Endothelial cell of umbilical vein (primary cell): Measurements from ENCODE around the gene EIF2D. TPM values are rescaled to one million over a fixed set of nuclear protein-coding genes. Genes with fewer than 3 reads are reported as not detected.
A peak's percentile ranks its signal among the peaks of the same experiment; 100 is the strongest.

Experiments used
- BruUV-seq: library from RNA; stranded (reverse); fragments of 400-500 nt; replicated peaks from 2 replicates; lab custom pipeline; 2021; lab: Mats Ljungman, UMichigan
- CTCF ChIA-PET: fragments of 300-600, 350-600 bp; sonication (Branson Sonifier 250); formaldehyde crosslinking; loops from one replicate; lab custom pipeline; 2021; ENCODE audit warnings: antibody characterized with exemption, inconsistent platforms; lab: Charles Lee
- POLR2A ChIA-PET: fragments of 300-600, 350-600 bp; sonication (Branson Sonifier 250); formaldehyde crosslinking; loops from one replicate; lab custom pipeline; 2021; ENCODE audit warnings: antibody characterized with exemption, inconsistent platforms; lab: Charles Lee
- DNase-seq: peaks from one replicate; pipeline ENCODE4 v3.0.0-alpha.2; 2011; ENCODE audit warnings: low read depth, low spot score
- FAIRE-seq: peaks from 2 replicates; lab custom pipeline; 2011; peaks lifted over from hg19 to GRCh38; lab: Jason Lieb, UNC
- H2AFZ ChIP-seq: 2 replicates; pipeline ENCODE4 v1.6.0; 2012; ENCODE audit warnings: low read depth, low read length, control low read depth, inconsistent platforms
- H3K27ac ChIP-seq: 2 replicates; pipeline ENCODE4 v1.5.1; 2011; ENCODE audit warnings: low read depth, mild to moderate bottlenecking, control low read depth, low read length, moderate library complexity; ENCODE audit not compliant: insufficient read depth
- H3K27me3 ChIP-seq, 2 experiments: 2 replicates each; pipeline versions ENCODE4 v1.6.0 to v1.6.1; 2011; ENCODE audit warnings: low read length in 2 of 2, mixed read lengths in 1 of 2; ENCODE audit not compliant: control insufficient read depth in 2 of 2, insufficient read depth in 2 of 2
- H3K36me3 ChIP-seq, 2 experiments: 2 replicates in 1 of 2; 3 replicates in 1 of 2; pipeline ENCODE4 v1.5.1; 2011; ENCODE audit warnings: low read length in 2 of 2, mild to moderate bottlenecking in 1 of 2, moderate library complexity in 1 of 2; ENCODE audit not compliant: control insufficient read depth in 2 of 2, insufficient read depth in 2 of 2; ENCODE audit errors: extremely low read depth in 1 of 2
- H3K4me1 ChIP-seq: 3 replicates; pipeline ENCODE4 v1.5.1; 2011; ENCODE audit warnings: mild to moderate bottlenecking, low read length; ENCODE audit not compliant: control insufficient read depth, insufficient read depth; ENCODE audit errors: extremely low read depth
- H3K4me2 ChIP-seq: 2 replicates; pipeline ENCODE4 v1.6.1; 2011; ENCODE audit warnings: low read length, control low read depth, mixed read lengths; ENCODE audit not compliant: insufficient read depth
- H3K4me3 ChIP-seq, 3 experiments: fragments of 200-600 bp in 1 of 3; sonication (generic), shearing (Covaris generic) in 1 of 3; replicated peaks in 1 of 3; 2 replicates each; pipeline ENCODE4 v1.5.1; 2011 to 2016; ENCODE audit warnings: control low read depth in 3 of 3, low read length in 3 of 3, mild to moderate bottlenecking in 2 of 3, inconsistent platforms in 1 of 3, low read depth in 1 of 3, moderate library complexity in 1 of 3; ENCODE audit not compliant: insufficient read depth in 1 of 3
- H3K79me2 ChIP-seq: 2 replicates; pipeline ENCODE4 v1.6.0; 2012; ENCODE audit warnings: low read length, inconsistent platforms; ENCODE audit not compliant: control insufficient read depth, insufficient read depth
- H3K9ac ChIP-seq: replicated peaks from 2 replicates; pipeline ENCODE3; 2011; ENCODE audit warnings: low read length, control low read depth; ENCODE audit not compliant: insufficient read depth; ENCODE audit errors: extremely low read depth
- H3K9me1 ChIP-seq: replicated peaks from 3 replicates; pipeline ENCODE4 v1.6.0; 2011; ENCODE audit warnings: mild to moderate bottlenecking, low read length; ENCODE audit not compliant: control insufficient read depth, insufficient read depth; ENCODE audit errors: extremely low read depth
- H3K9me3 ChIP-seq: replicated peaks from 2 replicates; pipeline ENCODE4 v1.5.1; 2012; ENCODE audit warnings: low read length, inconsistent platforms; ENCODE audit not compliant: control insufficient read depth, insufficient read depth
- H4K20me1 ChIP-seq: replicated peaks from 2 replicates; pipeline ENCODE3; 2011; ENCODE audit warnings: mild to moderate bottlenecking, low read length; ENCODE audit not compliant: control insufficient read depth, insufficient read depth; ENCODE audit errors: extremely low read depth
- EZH2 ChIP-seq: IDR thresholded peaks from 2 replicates; pipeline ENCODE4 v1.6.1; 2012; ENCODE audit warnings: borderline replicate concordance, low read depth, mild to moderate bottlenecking, moderate library complexity, low read length, inconsistent platforms; ENCODE audit not compliant: severe bottlenecking
- FOS ChIP-seq: IDR thresholded peaks from 2 replicates; pipeline ENCODE4 v1.6.1; 2011; ENCODE audit warnings: mild to moderate bottlenecking, low read length, moderate library complexity, borderline replicate concordance; ENCODE audit not compliant: insufficient read depth
- MYC ChIP-seq: IDR thresholded peaks from one replicate; pipeline ENCODE4 v1.6.1; 2011; ENCODE audit warnings: mild to moderate bottlenecking, low read depth, low read length
- dilution Hi-C: fragments of 300-500 bp; cut with MboI; formaldehyde crosslinking; loops from one replicate; pipeline ENCODE4 v1.15.0; 2019; ENCODE audit warnings: low sequenced_read_pairs; ENCODE audit not compliant: extremely low pct_ligation_motif_present
- intact Hi-C: fragments of 100-400 bp; cut with micrococcal nuclease; formaldehyde crosslinking; loops from one replicate; pipeline ENCODE4 v1.10.0; 2022
- polyA plus RNA-seq, 4 experiments: library from polyadenylated mRNA; depleted of rRNA in 3 of 4; stranded (reverse) in 3 of 4; unstranded in 1 of 4; fragments of >200 nt; gene quantifications; 2 replicates each; pipeline versions ENCODE4 v1.2.1 to v1.2.3, GENCODE V29; 2011 to 2012; ENCODE audit warnings: missing spikeins in 1 of 4
- total RNA-seq: library from RNA; stranded (reverse); gene quantifications from 2 replicates; pipeline ENCODE4 v1.2.3, GENCODE V29; 2021
- TF ChIP-seq, protein P1 (sequence below): IDR thresholded peaks from 2 replicates; pipeline ENCODE4 v1.6.1; 2011; ENCODE audit not compliant: insufficient read depth, insufficient read length
- TF ChIP-seq, protein P2 (sequence below), 2 donors: IDR thresholded peaks; 1 replicate in 1 of 2; 2 replicates in 1 of 2; pipeline ENCODE4 v1.5.1; 2011; ENCODE audit warnings: low read length in 2 of 2, mild to moderate bottlenecking in 2 of 2, moderate library complexity in 2 of 2, control low read depth in 1 of 2, inconsistent platforms in 1 of 2, low read depth in 1 of 2; ENCODE audit not compliant: insufficient read depth in 1 of 2; ENCODE audit errors: extremely low read depth in 1 of 2

Gene EIF2D
- total and polyA plus RNA-seq, 2 donors (not counting 3 experiments of a cell fraction or from before 2014, with no cell fraction given): 48.0 to 54.1 TPM

DNA sequence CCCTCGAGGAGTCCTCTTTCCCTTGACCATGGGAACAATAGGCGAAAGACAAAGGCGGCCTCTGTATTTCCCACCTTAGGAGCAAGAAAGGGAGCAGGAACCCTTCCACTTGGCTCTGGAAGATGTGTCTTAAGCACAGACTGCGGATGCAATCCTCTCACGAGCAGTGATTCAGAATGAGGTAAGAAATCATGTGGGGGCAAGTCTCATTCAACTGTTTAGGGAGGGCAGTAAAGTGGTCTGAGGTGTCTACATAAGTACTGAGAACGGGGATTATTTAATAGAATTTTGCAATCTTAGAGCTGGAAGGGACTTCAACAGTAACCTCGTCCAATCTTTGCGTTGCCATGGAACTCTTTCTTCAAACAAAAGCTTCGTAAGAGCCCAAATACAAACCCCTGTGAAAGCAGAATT lies 21.4 kb upstream of the EIF2D start:
- no peak overlapping the region for H3K4me2 ChIP-seq
- H3K36me3 ChIP-seq: no peaks in the 10 kb centered on the region
- H3K27ac ChIP-seq: no peak overlapping the region
- H3K9me1 ChIP-seq: no peaks in the 10 kb centered on the region
- dilution Hi-C loops: no loop called here
- no peak overlapping the region for H3K9ac ChIP-seq
- no TSS peak for BruUV-seq
- H2AFZ ChIP-seq: peak overlapping the region; percentile 43
- no peak for DNase-seq
- H3K4me3 ChIP-seq: no peak overlapping the region
- ChIA-PET POLR2A (no interaction called here), CTCF (interaction anchor here (0.7 to 14.5 kb wide), 7 partner anchors 22 to 348 kb away, joined by 3 to 663 read pairs (median 5); partner anchors contain the start of gene EIF2D)
- H3K79me2 ChIP-seq: peaks cover 5% of the 10 kb centered on the region
- H3K4me1 ChIP-seq: peaks cover 13% of the 10 kb centered on the region
- no peaks in the 10 kb centered on the region for H4K20me1 ChIP-seq
- H3K27me3 ChIP-seq: peaks cover 3 to 11% of the 10 kb centered on the region in 2 experiments
- TF ChIP-seq FOS (peak; percentile 9), EZH2 (no peak)
- TF ChIP-seq, protein P1, sequence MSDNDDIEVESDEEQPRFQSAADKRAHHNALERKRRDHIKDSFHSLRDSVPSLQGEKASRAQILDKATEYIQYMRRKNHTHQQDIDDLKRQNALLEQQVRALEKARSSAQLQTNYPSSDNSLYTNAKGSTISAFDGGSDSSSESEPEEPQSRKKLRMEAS: no peak
- no peak for FAIRE-seq
- intact Hi-C loops: loop anchor here (1.0 to 5.0 kb wide), 6 partner anchors 25 to 279 kb away; no protein-coding TSS in a partner anchor
- H3K9me3 ChIP-seq: no peaks in the 10 kb centered on the region

DNA sequence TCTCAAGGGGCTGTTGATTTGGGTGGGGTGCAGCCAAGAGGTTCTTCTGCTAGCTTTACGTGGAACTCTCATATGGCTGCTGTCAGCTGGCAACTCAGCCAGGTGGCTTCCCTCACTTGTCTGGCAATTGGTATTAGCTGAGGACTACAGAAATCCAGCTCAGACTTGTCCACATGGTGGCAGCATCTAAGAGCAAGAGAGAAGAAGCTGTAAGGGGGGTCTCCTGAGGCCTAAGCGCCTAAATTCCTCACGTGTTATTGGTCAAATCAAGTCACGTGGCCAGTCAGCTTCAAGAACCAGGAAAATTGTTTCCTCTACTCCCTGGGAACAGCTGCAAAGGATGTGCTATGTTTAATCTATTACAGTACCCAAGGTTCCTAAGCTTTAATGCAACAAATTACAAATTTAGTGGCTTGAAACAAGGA lies 18.8 kb upstream of the EIF2D start:
- Histone ChIP-seq H3K9me1 (no peaks in the 10 kb centered on the region), H3K9ac (no peak overlapping the region), H3K36me3 (no peaks in the 10 kb centered on the region), H3K4me1 (peaks cover 10% of the 10 kb centered on the region), H3K79me2 (peaks cover 1% of the 10 kb centered on the region), H3K4me2 (no peak overlapping the region), H3K4me3 (no peak overlapping the region), H3K9me3 (no peaks in the 10 kb centered on the region), H3K27me3 (peaks cover 4 to 18% of the 10 kb centered on the region in 2 experiments), H2AFZ (peak overlapping the region; percentile 22), H3K27ac (no peak overlapping the region), H4K20me1 (no peaks in the 10 kb centered on the region)
- FAIRE-seq (peak; percentile 75), DNase-seq (peak; percentile 83)
- intact Hi-C loops (loop anchor here (1.0 to 5.0 kb wide), 3 partner anchors 19 to 176 kb away; partner anchors contain the start of gene EIF2D), dilution Hi-C loops (no loop called here)
- TF ChIP-seq, protein P2, sequence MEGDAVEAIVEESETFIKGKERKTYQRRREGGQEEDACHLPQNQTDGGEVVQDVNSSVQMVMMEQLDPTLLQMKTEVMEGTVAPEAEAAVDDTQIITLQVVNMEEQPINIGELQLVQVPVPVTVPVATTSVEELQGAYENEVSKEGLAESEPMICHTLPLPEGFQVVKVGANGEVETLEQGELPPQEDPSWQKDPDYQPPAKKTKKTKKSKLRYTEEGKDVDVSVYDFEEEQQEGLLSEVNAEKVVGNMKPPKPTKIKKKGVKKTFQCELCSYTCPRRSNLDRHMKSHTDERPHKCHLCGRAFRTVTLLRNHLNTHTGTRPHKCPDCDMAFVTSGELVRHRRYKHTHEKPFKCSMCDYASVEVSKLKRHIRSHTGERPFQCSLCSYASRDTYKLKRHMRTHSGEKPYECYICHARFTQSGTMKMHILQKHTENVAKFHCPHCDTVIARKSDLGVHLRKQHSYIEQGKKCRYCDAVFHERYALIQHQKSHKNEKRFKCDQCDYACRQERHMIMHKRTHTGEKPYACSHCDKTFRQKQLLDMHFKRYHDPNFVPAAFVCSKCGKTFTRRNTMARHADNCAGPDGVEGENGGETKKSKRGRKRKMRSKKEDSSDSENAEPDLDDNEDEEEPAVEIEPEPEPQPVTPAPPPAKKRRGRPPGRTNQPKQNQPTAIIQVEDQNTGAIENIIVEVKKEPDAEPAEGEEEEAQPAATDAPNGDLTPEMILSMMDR (IDR thresholded peaks at IDR 0.05; ENCODE audit: extremely low read depth in 1 of 2, insufficient read depth in 1 of 2, low read depth in 1 of 2, low read length in 2 of 2): peak; percentile 49 to 60
- TF ChIP-seq MYC: no peak
- TF ChIP-seq, protein P1: peak; percentile 92
- no TSS peak for BruUV-seq
- CTCF ChIA-PET: interaction anchor here (0.6 to 14.5 kb wide), 26 partner anchors 10 to 871 kb away, joined by 3 to 663 read pairs (median 6); partner anchors contain the start of genes EIF2D, MAPKAPK2 and RASSF5
- POLR2A ChIA-PET: no interaction called here
